HG03064 (cell line): ENCODE measurements around the gene KAZALD1.

Source experiments
- ATAC-seq: cut with Tn5 transposase; IDR thresholded peaks from one replicate; pipeline ENCODE4 v1.9.1; 2021; ENCODE audit warnings: low read depth; ENCODE audit not compliant: unreplicated experiment

Gene KAZALD1

GRCh38 chr10:101092881-101093354 is 31.1 kb downstream of the KAZALD1 start:
- ATAC-seq: no peak

- ATAC-seq: no peak
These were observed 32.5 kb downstream of the KAZALD1 start for GRCh38 chr10:101094121-101094879.

DNA sequence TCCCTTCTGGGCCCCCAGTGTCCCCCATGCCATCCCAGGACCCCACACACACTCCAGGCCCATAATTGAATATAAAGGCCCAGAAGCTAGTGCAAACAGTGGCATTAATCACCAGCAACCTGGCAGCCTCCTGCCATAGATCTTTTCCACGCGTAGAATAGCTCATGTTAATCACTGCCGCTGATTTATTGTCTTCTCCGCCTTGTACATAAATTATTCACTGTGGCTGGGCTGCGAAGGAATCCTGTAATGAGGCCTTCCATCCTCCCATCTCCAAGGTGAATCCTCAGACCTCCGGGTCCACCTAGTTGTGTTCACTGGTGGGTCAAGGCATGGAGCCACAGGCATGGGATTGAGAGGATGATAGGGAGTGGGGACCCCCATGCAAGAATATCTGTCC is 33.2 kb downstream of the KAZALD1 start:
- no peak for ATAC-seq

DNA sequence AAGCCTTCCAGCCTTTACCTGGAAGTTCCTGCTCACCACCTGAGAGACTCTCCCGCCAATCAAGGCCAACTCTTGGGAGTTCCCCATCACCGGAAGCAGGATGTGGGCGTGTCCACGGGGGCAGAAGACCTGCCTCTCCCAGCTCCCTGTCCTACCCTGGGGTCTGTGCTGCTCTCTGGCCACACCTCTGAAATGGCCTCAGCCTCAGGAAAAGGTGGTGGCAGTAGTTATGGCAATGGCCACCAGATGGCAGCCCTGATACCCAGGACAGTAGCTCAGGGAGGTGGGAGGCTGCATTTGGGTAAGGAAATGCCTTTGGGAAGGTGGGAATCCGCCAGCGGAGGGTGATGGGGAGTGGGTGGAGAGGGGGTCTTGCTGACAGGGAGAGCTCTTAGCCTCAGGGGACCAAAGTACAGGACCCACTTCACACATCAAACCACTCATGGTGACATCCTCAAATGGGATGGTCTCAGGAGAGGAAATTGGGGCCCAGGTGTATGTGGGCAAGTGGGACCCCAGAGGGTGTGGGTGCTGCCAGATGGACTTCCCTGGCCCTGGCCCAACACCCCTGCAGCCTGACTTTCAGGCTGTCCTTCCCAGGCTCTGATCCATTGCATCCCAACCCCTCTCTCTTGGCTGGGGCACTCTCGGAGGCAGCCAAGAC is 33.9 kb downstream of the KAZALD1 start:
- no peak for ATAC-seq

DNA sequence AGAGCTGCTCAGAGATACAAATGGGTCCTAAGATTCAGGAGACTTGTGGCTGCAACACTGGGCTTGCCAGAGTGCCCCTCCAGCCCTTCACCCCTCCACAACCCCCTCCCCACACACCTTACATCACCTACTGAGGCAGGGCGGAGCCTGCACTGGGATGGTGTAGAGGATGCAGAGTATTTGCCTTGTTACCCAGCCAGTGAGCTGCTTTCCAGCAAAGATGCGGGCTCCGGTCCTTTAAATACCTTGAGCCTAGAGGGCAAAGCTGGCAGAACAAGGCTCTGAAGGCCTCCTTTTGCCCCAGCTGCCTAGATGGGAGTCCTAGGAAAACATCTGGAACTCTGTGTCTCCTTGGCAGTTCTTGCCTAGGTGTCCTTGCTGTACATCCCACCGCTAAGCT is 34.6 kb downstream of the KAZALD1 start:
- no peak for ATAC-seq

DNA sequence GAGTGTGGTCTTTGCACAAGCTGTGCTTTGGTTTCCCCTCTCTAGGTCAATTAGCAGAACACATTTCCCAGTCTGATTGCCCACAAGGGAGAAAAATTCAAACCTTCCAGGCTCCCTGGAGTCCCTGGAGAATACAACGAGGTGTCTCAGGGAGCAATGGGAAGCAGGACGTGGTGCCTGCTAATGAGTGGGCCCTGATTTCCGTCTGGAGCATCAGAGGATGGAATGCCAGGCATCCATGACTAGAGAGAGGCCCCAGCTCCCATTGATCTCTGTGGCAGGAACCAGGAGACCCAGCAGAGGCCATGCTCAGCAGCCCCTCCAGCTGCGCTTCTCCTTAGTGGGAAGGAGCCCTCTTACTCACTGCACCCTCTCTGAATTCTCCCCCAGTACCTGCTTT is 36.1 kb downstream of the KAZALD1 start:
- no peak for ATAC-seq

GRCh38 chr10:101099901-101100300 is 38.1 kb downstream of the KAZALD1 start:
- no peak for ATAC-seq

GRCh38 chr10:101101372-101101881 is 39.6 kb downstream of the KAZALD1 start:
- no peak for ATAC-seq

- no peak for ATAC-seq
These were observed 41.6 kb downstream of the KAZALD1 start for GRCh38 chr10:101103430-101103829.

- no peak for ATAC-seq
These were observed 44.6 kb downstream of the KAZALD1 start for GRCh38 chr10:101106351-101106750.

- ATAC-seq: no peak
These were observed 46.0 kb downstream of the KAZALD1 start for GRCh38 chr10:101107771-101108170.

- ATAC-seq: no peak
These were observed 49.2 kb downstream of the KAZALD1 start for GRCh38 chr10:101110856-101111523.

- ATAC-seq: no peak
These were observed 49.8 kb downstream of the KAZALD1 start for GRCh38 chr10:101111547-101111946.

DNA sequence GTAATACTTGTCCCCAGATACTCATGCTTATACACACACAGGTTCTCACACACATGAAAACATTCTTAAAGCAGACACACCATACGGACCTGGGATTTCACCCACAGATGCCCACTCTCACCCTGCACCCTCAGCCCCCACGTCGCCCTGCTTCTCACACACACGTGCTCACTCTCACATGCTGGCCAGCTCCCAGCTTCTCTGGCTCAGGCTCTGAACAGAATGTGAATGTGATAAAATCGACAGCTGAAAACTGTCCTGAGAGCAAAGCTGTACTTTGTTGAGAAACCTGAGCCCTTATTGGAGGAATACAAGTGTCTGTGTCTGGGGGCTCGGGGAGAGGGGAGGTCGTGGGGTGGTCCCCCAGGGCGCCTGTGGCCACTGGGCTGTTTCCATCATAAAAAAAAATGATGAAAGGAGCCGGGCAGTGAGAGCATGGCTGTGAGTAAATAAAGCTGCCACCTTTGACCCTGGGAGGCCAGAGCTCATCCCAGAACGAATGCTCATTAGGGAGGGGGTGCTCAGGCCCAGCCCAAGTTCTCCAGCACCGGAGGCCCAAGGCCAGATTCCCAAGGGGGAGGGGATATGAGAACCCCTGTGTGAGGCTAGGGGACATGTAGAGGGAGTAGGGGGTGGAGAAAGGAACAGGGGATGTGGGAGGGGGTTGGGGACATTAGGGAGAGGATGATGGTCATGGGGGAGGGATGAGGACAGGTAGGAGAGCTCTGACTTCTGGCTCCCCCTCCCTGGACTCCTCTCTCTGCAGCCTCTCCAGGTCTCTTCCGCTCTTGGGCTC is 51.2 kb downstream of the KAZALD1 start:
- no peak for ATAC-seq

- no peak for ATAC-seq
These were observed 52.2 kb downstream of the KAZALD1 start for GRCh38 chr10:101113890-101114403.

- ATAC-seq: no peak
These were observed 52.9 kb downstream of the KAZALD1 start for GRCh38 chr10:101114646-101115045.
